CD4-positive, CD25-positive, alpha-beta regulatory T cell (primary cell): ENCODE results near the gene RABGAP1L. TPM values are rescaled to one million over a fixed set of nuclear protein-coding genes. Genes with fewer than 3 reads are reported as not detected.
"Not testable (repeated sequence)": the region's sequence is repeated elsewhere in the genome, so short reads cannot be mapped to it uniquely, and the experiment has no call there.

Source experiments
- ATAC-seq, 2 donors: fragments of 150-1000 bp; cut with Tn5 transposase; one replicate each; pipeline ENCODE4 v1.10.0; 2021; ENCODE audit warnings: low read depth in 2 of 2, moderate number of reproducible peaks in 2 of 2, moderate library complexity in 1 of 2
- DNase-seq, 3 donors: peaks; one replicate each; pipeline versions ENCODE4 v3.0.0 to v3.0.0-alpha.2; 2012 to 2022; ENCODE audit warnings: mixed read lengths in 1 of 3
- H3K27ac ChIP-seq: one replicate; pipeline ENCODE4 v1.7.0; 2013; ENCODE audit warnings: mild to moderate bottlenecking, low read length; ENCODE audit not compliant: insufficient read depth, poor library complexity, severe bottlenecking
- H3K27me3 ChIP-seq: one replicate; pipeline ENCODE4 v1.7.0; 2013; ENCODE audit warnings: low read length; ENCODE audit not compliant: control insufficient read depth, insufficient read depth
- H3K36me3 ChIP-seq: one replicate; pipeline ENCODE4 v1.7.0; 2013; ENCODE audit warnings: mild to moderate bottlenecking, low read length, moderate library complexity; ENCODE audit not compliant: control insufficient read depth, insufficient read depth
- H3K4me1 ChIP-seq: 2 replicates; pipeline ENCODE4 v1.7.0; 2013; ENCODE audit warnings: mild to moderate bottlenecking, low read length; ENCODE audit not compliant: insufficient read depth, control insufficient read depth, poor library complexity, severe bottlenecking
- H3K4me3 ChIP-seq: one replicate; pipeline ENCODE4 v1.7.0; 2013; ENCODE audit warnings: low read depth, mild to moderate bottlenecking, low read length, moderate library complexity
- H3K9me3 ChIP-seq, 2 experiments: 1 replicate in 1 of 2; 2 replicates in 1 of 2; pipeline ENCODE4 v1.7.0; 2013; ENCODE audit warnings: low read length in 2 of 2, mild to moderate bottlenecking in 1 of 2, moderate library complexity in 1 of 2; ENCODE audit not compliant: control insufficient read depth in 2 of 2
- H3K27ac Mint-ChIP-seq, 3 donors: one replicate each; pipeline ENCODE4 v1.8.0; 2020 to 2022; ENCODE audit warnings: mild to moderate bottlenecking in 3 of 3, mixed read lengths in 3 of 3, moderate library complexity in 2 of 3
- H3K27me3 Mint-ChIP-seq: one replicate; pipeline ENCODE4 v1.8.0; 2022; ENCODE audit warnings: mild to moderate bottlenecking, mixed read lengths
- H3K36me3 Mint-ChIP-seq: one replicate; pipeline ENCODE4 v1.8.0; 2020; ENCODE audit warnings: mixed read lengths
- H3K4me1 Mint-ChIP-seq, 4 donors: one replicate each; pipeline ENCODE4 v1.8.0; 2020 to 2022; ENCODE audit warnings: mixed read lengths in 4 of 4, mild to moderate bottlenecking in 1 of 4
- H3K4me3 Mint-ChIP-seq, 4 donors: one replicate each; pipeline ENCODE4 v1.8.0; 2020 to 2022; ENCODE audit warnings: mild to moderate bottlenecking in 4 of 4, mixed read lengths in 4 of 4, moderate library complexity in 3 of 4
- H3K9me3 Mint-ChIP-seq, 7 donors: one replicate each; pipeline ENCODE4 v1.8.0; 2020 to 2022; ENCODE audit warnings: mixed read lengths in 7 of 7, mild to moderate bottlenecking in 3 of 7, moderate library complexity in 2 of 7
- polyA plus RNA-seq, 4 donors: library from polyadenylated mRNA; unstranded; fragments of 300-500 nt; fragmentation: Illumina TruSeq; gene quantifications; one replicate each; pipeline ENCODE4 v1.2.3, GENCODE V29; 2021
- total RNA-seq: library from RNA; stranded (reverse); gene quantifications from one replicate; pipeline ENCODE4 v1.2.3, GENCODE V29; 2022

RABGAP1L gene
- total and polyA plus RNA-seq, 5 donors from 2014 or later, result 69.7 to 118 (median 84.9) TPM

GRCh38 chr1:174895610-174896009, 736.3 kb downstream of the RABGAP1L start:
- not testable (repeated sequence) for H3K27me3 Mint-ChIP-seq, H3K9me3 ChIP-seq, H3K4me3 ChIP-seq, H3K27me3 ChIP-seq, H3K9me3 Mint-ChIP-seq, DNase-seq, H3K27ac Mint-ChIP-seq, H3K4me3 Mint-ChIP-seq, H3K4me1 ChIP-seq, ATAC-seq, H3K36me3 ChIP-seq, H3K27ac ChIP-seq
- Mint-ChIP-seq H3K4me1 (peaks cover 8 to 15% (median 11%) of the 10 kb centered on the region in 4 donors), H3K36me3 (peaks cover 27% of the 10 kb centered on the region)

- Mint-ChIP-seq H3K4me3 (no peak overlapping the region), H3K4me1 (peaks cover 10 to 15% (median 13%) of the 10 kb centered on the region in 4 donors), H3K27me3 (no peaks in the 10 kb centered on the region), H3K36me3 (peaks cover 36% of the 10 kb centered on the region), H3K27ac (no peak overlapping the region), H3K9me3 (peaks cover 0 to 9% (median 2%) of the 10 kb centered on the region in 7 donors)
- no peaks in the 10 kb centered on the region for H3K4me1 ChIP-seq
- peaks cover 2 to 4% of the 10 kb centered on the region in 2 experiments for H3K9me3 ChIP-seq
- no peaks in the 10 kb centered on the region for H3K27me3 ChIP-seq
- ATAC-seq (no peak), DNase-seq (no peak)
- peaks cover 7% of the 10 kb centered on the region for H3K36me3 ChIP-seq
- no peak overlapping the region for H3K4me3 ChIP-seq
- H3K27ac ChIP-seq, result no peak overlapping the region
Observed at GRCh38 chr1:174898102-174898797, 738.9 kb downstream of the RABGAP1L start.

GRCh38 chr1:174900317-174900716, 741.0 kb downstream of the RABGAP1L start:
- no peaks in the 10 kb centered on the region for H3K27me3 ChIP-seq
- ATAC-seq, result no peak
- no peaks in the 10 kb centered on the region for H3K4me1 ChIP-seq
- peaks cover 33% of the 10 kb centered on the region for H3K36me3 Mint-ChIP-seq
- H3K9me3 Mint-ChIP-seq, result peaks cover 0 to 15% (median 6%) of the 10 kb centered on the region in 7 donors
- no peaks in the 10 kb centered on the region for H3K27me3 Mint-ChIP-seq
- H3K4me1 Mint-ChIP-seq, result peaks cover 0 to 6% (median 5%) of the 10 kb centered on the region in 4 donors
- H3K9me3 ChIP-seq, result peaks cover 4 to 8% of the 10 kb centered on the region in 2 experiments
- H3K4me3 Mint-ChIP-seq, result no peak overlapping the region
- no peak overlapping the region for H3K4me3 ChIP-seq
- H3K36me3 ChIP-seq, result peaks cover 10% of the 10 kb centered on the region
- no peak for DNase-seq
- no peak overlapping the region for H3K27ac ChIP-seq
- H3K27ac Mint-ChIP-seq, result peak overlapping the region in 1 of 3 donors; percentile 76

DNA sequence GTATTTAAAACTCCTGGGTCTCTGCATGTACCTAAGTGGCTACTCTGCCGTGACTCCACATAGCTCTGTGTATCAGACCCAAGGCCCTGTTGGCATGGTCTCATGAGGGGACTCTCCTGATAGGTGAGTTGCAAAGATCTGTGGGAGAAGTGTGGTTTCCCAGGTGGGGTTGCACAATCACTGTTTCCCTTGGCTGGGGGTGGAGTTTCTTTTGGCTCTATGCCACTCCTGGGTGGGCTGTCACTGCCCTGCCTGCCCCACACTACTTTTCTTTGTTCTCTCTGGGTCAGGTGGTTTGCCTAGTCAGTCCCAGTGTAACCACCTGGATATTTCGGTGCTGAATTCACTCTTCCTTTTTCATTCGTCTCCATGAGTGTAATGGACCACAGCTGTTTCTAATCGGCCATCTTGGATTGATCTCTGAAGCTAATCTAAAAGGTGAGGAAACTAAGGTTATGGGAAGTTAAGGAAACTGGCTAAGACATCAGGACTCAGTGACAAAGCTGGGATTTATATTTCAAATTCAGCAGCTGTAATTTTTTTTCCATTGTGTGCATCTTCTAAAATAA, 743.3 kb downstream of the RABGAP1L start:
- no peak overlapping the region for H3K27ac ChIP-seq
- Mint-ChIP-seq H3K27ac (no peak overlapping the region), H3K36me3 (peaks cover 42% of the 10 kb centered on the region), H3K27me3 (no peaks in the 10 kb centered on the region), H3K4me3 (no peak overlapping the region), H3K9me3 (peaks cover 0 to 21% (median 6%) of the 10 kb centered on the region in 7 donors), H3K4me1 (peaks cover 0 to 5% (median 1%) of the 10 kb centered on the region in 4 donors)
- peaks cover 10% of the 10 kb centered on the region for H3K36me3 ChIP-seq
- no peaks in the 10 kb centered on the region for H3K4me1 ChIP-seq
- no peaks in the 10 kb centered on the region for H3K27me3 ChIP-seq
- no peak overlapping the region for H3K4me3 ChIP-seq
- peaks cover 6 to 17% of the 10 kb centered on the region in 2 experiments for H3K9me3 ChIP-seq
- ATAC-seq, result no peak
- no peak for DNase-seq

DNA sequence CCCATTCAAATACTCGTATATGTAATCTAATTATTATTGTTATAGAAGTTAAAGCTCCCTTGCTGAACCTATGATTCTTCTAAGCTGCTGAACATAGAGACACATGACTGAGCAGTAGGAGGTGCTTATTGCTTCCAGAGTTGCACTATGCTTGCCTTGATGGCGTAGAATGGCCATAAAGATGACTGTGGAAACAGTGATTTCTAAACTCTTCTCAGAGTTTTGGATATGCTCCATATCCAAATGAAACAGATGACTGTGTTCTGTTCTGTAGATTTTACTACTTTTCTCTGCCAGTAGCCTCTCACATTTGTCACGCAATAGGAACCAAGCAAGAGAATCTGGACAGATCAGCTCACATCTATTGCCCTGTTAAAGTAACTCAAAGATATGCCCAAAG, 752.3 kb downstream of the RABGAP1L start:
- H3K36me3 ChIP-seq, result peaks cover 2% of the 10 kb centered on the region
- H3K4me3 Mint-ChIP-seq, result no peak overlapping the region
- peaks cover 16% of the 10 kb centered on the region for H3K4me1 ChIP-seq
- peaks cover 10% of the 10 kb centered on the region for H3K36me3 Mint-ChIP-seq
- peaks cover 30 to 60% (median 33%) of the 10 kb centered on the region in 4 donors for H3K4me1 Mint-ChIP-seq
- no peak for DNase-seq
- no peaks in the 10 kb centered on the region for H3K27me3 ChIP-seq
- peaks cover 3 to 10% of the 10 kb centered on the region in 2 experiments for H3K9me3 ChIP-seq
- no peak for ATAC-seq
- no peak overlapping the region for H3K27ac ChIP-seq
- H3K4me3 ChIP-seq, result no peak overlapping the region
- peak overlapping the region in 1 of 3 donors; percentile 78 for H3K27ac Mint-ChIP-seq
- H3K9me3 Mint-ChIP-seq, result peaks cover 0 to 7% (median 4%) of the 10 kb centered on the region in 7 donors
- no peaks in the 10 kb centered on the region for H3K27me3 Mint-ChIP-seq

GRCh38 chr1:174912264-174912663, 752.9 kb downstream of the RABGAP1L start:
- peak in 1 of 3 donors; percentile 54 for DNase-seq

GRCh38 chr1:174913225-174913903, 754.0 kb downstream of the RABGAP1L start:
- H3K36me3 ChIP-seq, result no peaks in the 10 kb centered on the region
- ATAC-seq (no peak), DNase-seq (no peak)
- Mint-ChIP-seq H3K36me3 (peaks cover 6% of the 10 kb centered on the region), H3K4me3 (no peak overlapping the region), H3K27me3 (no peaks in the 10 kb centered on the region), H3K4me1 (peaks cover 31 to 60% (median 36%) of the 10 kb centered on the region in 4 donors), H3K9me3 (peaks cover 0 to 1% (median 0%) of the 10 kb centered on the region in 7 donors), H3K27ac (peak overlapping the region in 1 of 3 donors; percentile 65)
- H3K9me3 ChIP-seq, result no peaks in the 10 kb centered on the region
- no peak overlapping the region for H3K4me3 ChIP-seq
- peaks cover 17% of the 10 kb centered on the region for H3K4me1 ChIP-seq
- H3K27ac ChIP-seq, result no peak overlapping the region
- no peaks in the 10 kb centered on the region for H3K27me3 ChIP-seq

More at GRCh38 chr1:174912264-174912663, 752.9 kb downstream of the RABGAP1L start:
- no peaks in the 10 kb centered on the region for H3K27me3 ChIP-seq
- H3K27ac Mint-ChIP-seq, result peak overlapping the region; percentile 31 to 78 (median 74)
- H3K27me3 Mint-ChIP-seq, result no peaks in the 10 kb centered on the region
- peaks cover 33 to 65% (median 38%) of the 10 kb centered on the region in 4 donors for H3K4me1 Mint-ChIP-seq
- H3K4me3 ChIP-seq, result no peak overlapping the region
- H3K9me3 Mint-ChIP-seq, result peaks cover 0 to 5% (median 1%) of the 10 kb centered on the region in 7 donors
- no peak for ATAC-seq
- no peak overlapping the region for H3K27ac ChIP-seq
- peaks cover 17% of the 10 kb centered on the region for H3K4me1 ChIP-seq
- peaks cover 2% of the 10 kb centered on the region for H3K36me3 ChIP-seq
- H3K9me3 ChIP-seq, result peaks cover 0 to 4% of the 10 kb centered on the region in 2 experiments
- H3K36me3 Mint-ChIP-seq, result peaks cover 6% of the 10 kb centered on the region
- H3K4me3 Mint-ChIP-seq, result peak overlapping the region in 1 of 4 donors; percentile 22
